HUES6 (cell line): Measurements from ENCODE around the gene SLC33A1.
A peak's percentile ranks its signal among the peaks of the same experiment; 100 is the strongest.
"Not testable (repeated sequence)": the region's sequence is repeated elsewhere in the genome, so short reads cannot be mapped to it uniquely, and the experiment has no call there.

Experiments used
- H3K27ac ChIP-seq: 2 replicates; pipeline ENCODE4 v1.7.0; 2013; ENCODE audit warnings: low read depth, mild to moderate bottlenecking, low read length, inconsistent platforms
- H3K27me3 ChIP-seq: 2 replicates; pipeline ENCODE4 v1.6.1; 2013; ENCODE audit warnings: low read length; ENCODE audit not compliant: control insufficient read depth, insufficient read depth
- H3K36me3 ChIP-seq: 2 replicates; pipeline ENCODE4 v1.6.1; 2013; ENCODE audit warnings: low read length; ENCODE audit not compliant: control insufficient read depth, insufficient read depth
- H3K4me1 ChIP-seq: 2 replicates; pipeline ENCODE4 v1.6.1; 2013; ENCODE audit warnings: low read length; ENCODE audit not compliant: control insufficient read depth, insufficient read depth
- H3K4me3 ChIP-seq: 2 replicates; pipeline ENCODE4 v1.5.1; 2013; ENCODE audit warnings: low read depth, low read length
- H3K9ac ChIP-seq: one replicate; pipeline ENCODE4 v1.6.1; 2013; ENCODE audit warnings: mild to moderate bottlenecking, low read length
- H3K9me3 ChIP-seq: 2 replicates; pipeline ENCODE4 v1.6.1; 2013; ENCODE audit warnings: low read depth, low read length; ENCODE audit not compliant: control insufficient read depth, insufficient read depth

Gene SLC33A1

DNA sequence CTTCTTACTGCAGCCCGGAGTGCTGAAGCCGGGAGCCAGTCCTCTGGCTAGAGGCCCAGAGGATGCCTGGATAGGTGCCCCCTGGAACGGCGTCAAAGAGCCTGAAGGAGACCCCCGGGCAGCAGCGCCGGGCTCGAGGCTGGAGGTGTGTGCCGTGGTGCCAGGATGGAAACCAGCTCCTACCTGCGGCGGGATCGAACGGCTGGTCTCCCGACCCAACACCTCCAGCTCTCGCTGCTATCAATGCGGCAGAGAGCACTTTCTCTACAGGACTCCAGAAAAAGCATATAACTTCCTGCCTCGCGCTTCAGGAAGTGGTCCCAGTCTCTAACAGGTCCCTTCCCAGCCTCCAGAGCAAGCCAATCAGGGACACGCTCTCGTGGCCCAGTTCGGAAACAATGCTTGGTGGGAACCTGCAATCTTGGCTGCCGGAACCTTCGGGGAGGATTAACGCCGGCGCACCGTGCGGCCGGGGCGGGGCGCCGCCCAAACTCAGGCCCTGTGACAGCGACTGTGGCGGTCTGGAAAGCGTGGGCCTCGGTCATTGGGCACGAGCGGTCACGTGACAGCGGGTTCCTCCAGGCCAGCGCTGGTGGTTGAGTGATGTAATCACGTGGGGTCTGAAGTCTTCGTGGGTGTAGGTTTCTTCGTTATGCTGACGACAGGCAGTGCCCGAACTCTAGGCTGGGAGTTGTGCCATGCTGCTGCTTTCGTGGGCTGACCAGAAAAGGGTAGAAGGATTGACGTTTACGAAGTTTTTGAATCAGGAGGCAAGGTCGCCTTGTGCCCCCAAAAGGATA is at the start of gene SLC33A1:
TSS of gene SLC33A1 (minus strand) at position 287 of the 800 bp plus-strand sequence. CDS start 430 bp downstream, outside the sequence.
- peaks cover 2% of the 10 kb centered on the region; the same call in 1 of the 2 replicates for H3K36me3 ChIP-seq
- H3K4me1 ChIP-seq = peaks cover 5% of the 10 kb centered on the region; the same call in 1 of the 2 replicates
- peak within 1 kb of the TSS; percentile 68 for H3K27ac ChIP-seq
- peak within 1 kb of the TSS; percentile 73 for H3K4me3 ChIP-seq
- peak within 1 kb of the TSS; percentile 91 for H3K9ac ChIP-seq
- no peaks in the 10 kb centered on the region for H3K27me3 ChIP-seq
- no peaks in the 10 kb centered on the region for H3K9me3 ChIP-seq

DNA sequence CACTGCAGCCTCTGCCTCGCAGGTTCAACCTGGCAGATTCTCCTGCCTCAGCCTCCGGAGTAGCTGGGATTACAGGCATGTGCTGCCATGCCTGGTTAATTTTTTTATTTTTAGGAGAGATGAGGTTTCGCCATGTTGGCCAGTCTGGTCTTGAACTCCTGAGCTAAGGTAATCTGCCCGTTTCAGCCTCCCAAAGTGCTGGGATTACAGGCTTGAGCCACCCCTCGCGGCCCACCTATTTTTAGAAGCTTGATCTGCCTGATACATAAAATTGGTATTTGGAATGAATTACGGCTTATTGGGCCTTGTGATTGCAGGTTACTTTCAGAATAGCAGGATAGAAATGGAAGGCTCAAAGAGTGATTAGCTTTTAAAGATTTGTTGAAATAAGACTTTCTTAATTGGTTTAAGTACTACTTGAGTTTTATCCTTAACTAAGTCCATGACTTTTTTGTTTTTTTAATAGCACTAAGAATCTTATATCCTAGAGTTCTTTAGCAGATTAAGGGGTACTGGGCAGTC is 41.2 kb upstream of the SLC33A1 start:
- Histone ChIP-seq H3K4me3 (no peak overlapping the region), H3K9me3 (no peaks in the 10 kb centered on the region), H3K9ac (no peak overlapping the region), H3K27me3 (no peaks in the 10 kb centered on the region), H3K36me3 (peaks cover 59% of the 10 kb centered on the region), H3K4me1 (no peaks in the 10 kb centered on the region), H3K27ac (no peak overlapping the region)

DNA sequence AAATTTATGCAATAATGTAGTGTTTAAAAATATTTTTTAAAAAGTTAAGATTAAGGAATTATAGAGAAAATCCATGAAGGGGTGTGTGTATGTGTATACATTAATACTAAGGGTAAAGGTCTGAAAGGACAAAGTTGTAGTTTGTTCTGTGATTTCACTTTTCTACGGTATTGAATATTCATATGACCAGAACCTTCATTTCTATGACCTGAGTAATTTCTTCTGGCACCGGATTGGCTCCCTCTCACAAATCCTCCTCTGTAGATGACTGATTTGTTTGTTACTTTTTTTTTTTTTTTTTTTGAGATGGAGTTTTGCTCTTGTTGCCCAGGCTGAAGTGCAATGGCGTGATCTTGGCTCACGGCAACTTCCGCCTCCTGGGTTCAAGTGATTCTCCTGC is 37.1 kb upstream of the SLC33A1 start:
- no peak overlapping the region for H3K27ac ChIP-seq

DNA sequence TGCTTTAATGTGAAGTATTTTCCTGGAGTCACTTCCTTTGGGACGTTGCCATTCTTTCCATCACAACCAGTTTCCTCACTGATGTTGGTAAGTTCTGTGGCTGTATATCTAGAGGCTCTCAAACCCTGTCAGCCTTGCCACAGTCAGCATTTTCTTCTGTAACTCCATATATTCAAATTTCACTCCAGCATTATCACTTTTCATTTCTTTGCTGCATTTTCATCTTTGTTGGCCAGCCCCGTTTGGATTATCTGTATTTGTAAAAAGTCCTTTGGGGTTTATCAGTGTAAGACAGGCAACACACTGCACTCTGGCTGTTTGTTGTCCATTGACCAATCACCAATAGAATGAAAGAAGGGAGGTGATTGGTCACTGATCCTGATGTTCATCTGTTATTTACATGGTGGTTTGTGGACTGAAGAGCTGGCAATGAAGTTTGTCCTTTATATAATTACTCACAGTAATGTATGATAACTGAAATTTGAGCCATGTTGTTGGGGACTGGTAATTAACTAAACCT is 36.5 kb upstream of the SLC33A1 start:
- Histone ChIP-seq H3K27me3 (no peaks in the 10 kb centered on the region), H3K4me1 (no peaks in the 10 kb centered on the region), H3K4me3 (no peak overlapping the region), H3K9me3 (no peaks in the 10 kb centered on the region), H3K36me3 (peaks cover 27% of the 10 kb centered on the region), H3K27ac (no peak overlapping the region), H3K9ac (no peak overlapping the region)

More for the DNA sequence above, 37.1 kb upstream of the SLC33A1 start:
- Histone ChIP-seq H3K36me3 (peaks cover 27% of the 10 kb centered on the region), H3K4me3 (no peak overlapping the region), H3K9me3 (no peaks in the 10 kb centered on the region), H3K4me1 (no peaks in the 10 kb centered on the region), H3K27me3 (no peaks in the 10 kb centered on the region), H3K9ac (no peak overlapping the region)

DNA sequence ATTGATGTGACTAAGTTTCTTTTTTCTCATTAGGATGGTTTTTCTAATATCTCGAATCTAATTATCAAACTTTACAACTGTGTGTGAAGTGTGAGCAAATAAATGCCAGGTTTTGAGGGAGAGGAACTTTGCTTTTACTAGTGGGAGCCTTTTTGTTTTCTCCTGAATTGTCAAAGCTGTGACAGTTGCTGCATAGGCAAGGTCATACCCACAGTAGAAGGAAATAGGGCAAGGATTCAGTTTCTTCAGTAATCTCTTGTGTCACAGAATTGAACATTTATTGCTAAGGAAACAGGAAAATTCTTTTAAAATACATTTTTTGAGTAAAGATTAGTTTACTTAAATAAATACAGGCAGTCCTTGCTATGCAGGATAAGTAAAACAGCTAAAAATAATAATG is 35.7 kb upstream of the SLC33A1 start:
- H3K9ac ChIP-seq = no peak overlapping the region
- no peak overlapping the region for H3K4me3 ChIP-seq
- no peaks in the 10 kb centered on the region for H3K4me1 ChIP-seq
- no peaks in the 10 kb centered on the region for H3K27me3 ChIP-seq
- peaks cover 20% of the 10 kb centered on the region for H3K36me3 ChIP-seq
- H3K27ac ChIP-seq = no peak overlapping the region
- H3K9me3 ChIP-seq = no peaks in the 10 kb centered on the region

DNA sequence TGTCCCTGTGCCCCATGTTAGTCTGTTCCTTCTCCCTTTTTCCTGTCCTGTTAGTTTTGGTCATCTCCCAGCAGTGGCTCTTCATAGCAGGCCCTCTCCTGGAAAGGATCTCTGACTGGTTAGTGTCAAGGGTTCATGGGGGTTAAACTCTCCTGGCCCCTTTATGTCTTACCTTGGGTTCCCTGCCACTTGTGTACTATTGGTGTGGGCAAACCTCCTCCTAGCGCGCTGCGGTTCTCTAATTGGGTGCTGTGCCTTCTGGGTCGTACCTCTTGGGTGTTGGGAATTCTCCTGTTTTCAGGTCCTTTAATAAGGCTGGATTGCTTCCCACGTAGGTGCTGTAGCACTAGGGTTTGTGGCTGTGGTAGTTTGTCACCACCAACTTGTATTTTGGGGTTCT is 35.0 kb upstream of the SLC33A1 start:
- Histone ChIP-seq H3K27me3 (no peaks in the 10 kb centered on the region), H3K4me1 (no peaks in the 10 kb centered on the region), H3K36me3 (peaks cover 15% of the 10 kb centered on the region), H3K4me3 (no peak overlapping the region), H3K9ac (no peak overlapping the region), H3K9me3 (no peaks in the 10 kb centered on the region), H3K27ac (no peak overlapping the region)

DNA sequence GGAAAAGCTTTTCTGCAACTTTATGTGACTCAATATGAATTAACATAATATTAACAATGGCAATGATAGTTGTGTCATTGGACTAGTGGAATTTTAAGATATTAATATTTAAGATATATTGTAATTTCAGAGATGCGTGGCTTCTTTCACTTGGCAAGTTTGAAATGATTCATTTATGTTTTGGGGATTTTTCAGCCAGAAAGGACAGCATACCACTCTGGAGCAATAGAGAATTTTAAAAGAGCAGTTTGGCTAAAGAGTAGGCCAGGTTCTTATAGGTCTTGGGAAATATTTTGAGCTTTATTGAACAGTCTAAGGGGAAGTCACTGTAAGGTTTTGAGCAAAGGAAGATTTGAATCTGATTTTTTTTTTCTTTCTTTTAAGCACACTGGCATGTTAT is 32.7 kb upstream of the SLC33A1 start:
- Histone ChIP-seq H3K9ac (no peak overlapping the region), H3K27me3 (no peaks in the 10 kb centered on the region), H3K36me3 (no peaks in the 10 kb centered on the region), H3K4me3 (no peak overlapping the region), H3K27ac (no peak overlapping the region), H3K4me1 (no peaks in the 10 kb centered on the region), H3K9me3 (no peaks in the 10 kb centered on the region)

DNA sequence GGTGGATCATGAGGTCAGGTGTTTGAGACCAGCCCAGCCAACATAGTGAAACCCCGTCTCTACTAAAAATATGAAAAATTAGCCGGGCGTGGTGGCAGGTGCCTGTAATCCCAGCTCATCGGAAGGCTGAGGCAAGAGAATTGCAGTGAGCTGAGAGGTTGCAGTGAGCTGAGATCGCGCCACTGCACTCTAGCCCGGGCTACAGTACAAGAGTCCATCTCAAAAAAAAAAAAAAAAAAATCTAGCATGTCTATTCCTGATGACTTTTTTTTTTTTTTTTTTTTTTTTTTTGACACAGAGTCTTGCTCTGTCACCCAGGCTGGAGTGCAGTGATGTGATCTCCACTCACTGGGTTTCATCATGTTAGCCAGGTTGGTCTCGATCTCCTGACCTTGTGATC is 32.1 kb upstream of the SLC33A1 start:
- H3K36me3 ChIP-seq, H3K9me3 ChIP-seq, H3K27me3 ChIP-seq, H3K9ac ChIP-seq, H3K4me1 ChIP-seq, H3K4me3 ChIP-seq, H3K27ac ChIP-seq: not testable (repeated sequence)

DNA sequence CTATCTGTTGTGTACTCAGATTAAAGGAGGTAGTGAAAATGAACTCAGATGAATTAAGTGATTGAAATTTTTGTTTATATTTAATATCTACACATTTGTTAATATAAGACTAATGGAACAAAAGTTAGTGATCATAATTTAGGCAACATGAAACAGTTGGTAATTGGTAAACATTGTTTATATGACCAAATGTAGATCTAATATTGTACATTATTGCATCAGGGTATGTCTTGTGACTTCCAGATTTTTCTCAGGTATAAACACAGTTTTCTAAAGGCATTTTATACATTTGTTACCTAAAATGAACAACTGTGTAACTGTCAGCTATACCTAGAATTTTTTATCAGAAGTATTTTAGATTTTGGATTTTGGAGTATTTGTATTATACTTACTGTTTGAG is 31.1 kb upstream of the SLC33A1 start:
- Histone ChIP-seq H3K27ac (no peak overlapping the region), H3K4me3 (no peak overlapping the region)

DNA sequence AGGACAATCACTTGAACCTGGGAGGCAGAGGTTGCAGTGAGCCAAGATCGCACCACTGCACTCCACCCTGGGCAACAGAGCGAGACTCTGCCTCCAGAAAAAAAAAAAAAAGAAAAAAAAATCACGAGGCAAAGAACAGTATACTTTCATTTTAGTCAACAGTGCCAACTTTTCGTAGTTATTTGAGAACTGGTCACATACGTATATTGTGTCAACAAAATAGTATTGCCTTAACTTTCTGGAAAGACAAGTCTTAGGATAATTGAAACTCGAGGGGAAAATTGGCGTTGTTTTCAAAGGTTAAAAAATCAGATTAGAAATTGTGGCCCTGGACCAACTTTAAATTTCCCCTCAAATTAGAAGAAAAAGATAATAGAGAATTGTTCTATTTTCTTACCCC is 30.1 kb upstream of the SLC33A1 start:
- Histone ChIP-seq H3K27ac (no peak overlapping the region), H3K4me1 (no peaks in the 10 kb centered on the region), H3K9ac (no peak overlapping the region), H3K9me3 (no peaks in the 10 kb centered on the region), H3K27me3 (no peaks in the 10 kb centered on the region), H3K36me3 (no peaks in the 10 kb centered on the region), H3K4me3 (no peak overlapping the region)

More for the DNA sequence above, 31.1 kb upstream of the SLC33A1 start:
- H3K36me3 ChIP-seq = no peaks in the 10 kb centered on the region
- no peak overlapping the region for H3K9ac ChIP-seq
- H3K27me3 ChIP-seq = no peaks in the 10 kb centered on the region
- H3K9me3 ChIP-seq = no peaks in the 10 kb centered on the region
- no peaks in the 10 kb centered on the region for H3K4me1 ChIP-seq

DNA sequence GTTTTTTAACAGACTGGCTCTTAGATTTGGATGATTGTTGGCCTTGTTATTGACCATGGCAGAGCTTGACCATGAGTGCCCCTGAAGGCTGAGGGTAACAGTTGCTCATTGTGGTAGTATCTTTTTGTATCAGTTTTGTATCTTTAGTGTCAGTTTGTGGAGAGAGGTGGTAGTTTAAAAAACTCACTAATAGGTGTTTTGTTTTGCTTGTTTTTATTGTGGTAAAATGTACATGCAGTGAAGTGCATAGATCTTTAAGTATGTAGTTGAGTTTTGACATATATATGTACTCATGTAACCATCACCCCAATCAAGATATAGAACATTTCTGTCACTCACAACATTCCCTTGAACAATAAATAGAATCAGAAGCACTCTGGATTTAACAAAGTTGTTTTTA is 26.1 kb upstream of the SLC33A1 start:
- no peaks in the 10 kb centered on the region for H3K9me3 ChIP-seq
- H3K27me3 ChIP-seq = no peaks in the 10 kb centered on the region
- H3K36me3 ChIP-seq = no peaks in the 10 kb centered on the region
- no peak overlapping the region for H3K4me3 ChIP-seq
- H3K27ac ChIP-seq = no peak overlapping the region
- H3K9ac ChIP-seq = no peak overlapping the region
- peaks cover 3% of the 10 kb centered on the region; the same call in 1 of the 2 replicates for H3K4me1 ChIP-seq
